Measurements from ENCODE around the gene PCDHGB1.
"Not testable (repeated sequence)": the region's sequence is repeated elsewhere in the genome, so short reads cannot be mapped to it uniquely, and the experiment has no call there.

Gene PCDHGB1

GRCh38 chr5:141374627-141375026 lies 24.7 kb downstream of the PCDHGB1 start:
- ChIA-PET POLR2A (no interaction called here), CTCF (interaction anchor here (0.6 to 4.9 kb wide), 21 partner anchors 10 to 218 kb away, joined by 3 to 51 read pairs (median 5); partner anchors contain the start of genes PCDHGA4, PCDHGA5, PCDHGA8 and PCDHGA9)
- DNase-seq (ENCODE audit: low read depth, low spot score): no peak
- H3K4me3 ChIP-seq (ENCODE audit: low read depth, low read length): no peak overlapping the region
- TF ChIP-seq CTCF (IDR thresholded peaks at IDR 0.05; ENCODE audit: insufficient read depth, low read length, missing control alignments): no peak

GRCh38 chr5:141375444-141376155 lies 25.7 kb downstream of the PCDHGB1 start:
- CTCF ChIA-PET: interaction anchor here (1.0 to 4.9 kb wide), 10 partner anchors 11 to 192 kb away, joined by 3 to 51 read pairs (median 13); partner anchors contain the start of genes PCDHGA5, PCDHGA8, PCDHGA9 and PCDHGB4
- POLR2A ChIA-PET; H3K4me3 ChIP-seq (ENCODE audit: low read depth, low read length); DNase-seq (ENCODE audit: low read depth, low spot score): not testable (repeated sequence)

- ChIA-PET POLR2A (no interaction called here), CTCF (interaction anchor here (0.8 to 1.8 kb wide), 12 partner anchors 9 to 185 kb away, joined by 3 to 8 read pairs (median 4); partner anchors contain the start of genes PCDHGA11, PCDHGA5, PCDHGA6 and PCDHGB7)
- DNase-seq (ENCODE audit: low read depth, low spot score): no peak
- peak within 1 kb of the TSS; percentile 59 for H3K4me3 ChIP-seq (ENCODE audit: low read depth, low read length)
- TF ChIP-seq CTCF (IDR thresholded peaks at IDR 0.05; ENCODE audit: insufficient read depth, low read length, missing control alignments): peak; percentile 35
Observed at GRCh38 chr5:141382469-141383294, 32.8 kb downstream of the PCDHGB1 start, which contains the start of gene PCDHGA7. Gene PCDHGA7 (plus strand): TSS chr5:141382742. CDS start chr5:141382900, 158 bp downstream.

GRCh38 chr5:141383345-141383744 lies 33.4 kb downstream of the PCDHGB1 start:
- ChIA-PET CTCF (interaction anchor here (0.8 to 1.8 kb wide), 12 partner anchors 9 to 184 kb away, joined by 3 to 8 read pairs (median 4); partner anchors contain the start of genes PCDHGA11, PCDHGA12, PCDHGA5 and PCDHGA6), POLR2A (no interaction called here)
- H3K4me3 ChIP-seq (ENCODE audit: low read depth, low read length): peak overlapping the region; percentile 59
- DNase-seq (ENCODE audit: low read depth, low spot score): no peak
- no peak for TF ChIP-seq CTCF (IDR thresholded peaks at IDR 0.05; ENCODE audit: insufficient read depth, low read length, missing control alignments)

GRCh38 chr5:141384471-141385267 lies 34.8 kb downstream of the PCDHGB1 start:
- no peak for TF ChIP-seq CTCF (IDR thresholded peaks at IDR 0.05; ENCODE audit: insufficient read depth, low read length, missing control alignments)
- POLR2A ChIA-PET: no interaction called here
- CTCF ChIA-PET: interaction anchor here (4.1 kb wide), 1 partner anchor 174 kb away, joined by 24 read pairs; no protein-coding TSS in a partner anchor
- no peak overlapping the region for H3K4me3 ChIP-seq (ENCODE audit: low read depth, low read length)
- no peak for DNase-seq (ENCODE audit: low read depth, low spot score)

Measured in AG04449 (cell line).